H1 (cell line): Measurements from ENCODE around the gene RBM10. TPM values are rescaled to one million over a fixed set of nuclear protein-coding genes. Genes with fewer than 3 reads are reported as not detected.

Experiments used
- BRCA1 ChIP-seq: IDR thresholded peaks from 2 replicates; pipeline ENCODE4 v1.6.1; 2012; ENCODE audit warnings: low read depth, low read length, improper control_type of control experiment
- RNF2 ChIP-seq: fragments of 200-900, 300-1000 bp; sonication (generic); IDR thresholded peaks from 2 replicates; pipeline ENCODE4 v1.7.1; 2016; ENCODE audit warnings: borderline replicate concordance, low read depth, mild to moderate bottlenecking, antibody characterized with exemption, low read length; ENCODE audit not compliant: poor library complexity, severe bottlenecking; ENCODE audit errors: missing control alignments
- SIX5 ChIP-seq: IDR thresholded peaks from 2 replicates; pipeline ENCODE4 v1.6.1; 2011; ENCODE audit warnings: mild to moderate bottlenecking, low read depth, low read length
- USF2 ChIP-seq: IDR thresholded peaks from 2 replicates; pipeline ENCODE4 v1.6.1; 2011; ENCODE audit warnings: low read length, improper control_type of control experiment
- polyA plus RNA-seq, 7 experiments: library from polyadenylated mRNA; depleted of rRNA in 3 of 7; stranded (reverse) in 5 of 7; unstranded in 2 of 7; fragments of >200 nt in 5 of 7; fragments of 200-250 nt in 2 of 7; gene quantifications; 1 replicate in 5 of 7; 2 replicates in 1 of 7; 4 replicates in 1 of 7; pipeline versions ENCODE4 v1.2.1 to v1.2.3, GENCODE V29; 2011 to 2013; ENCODE audit warnings: missing spikeins in 2 of 7, mixed read lengths in 2 of 7
- total RNA-seq: library from RNA; stranded (reverse); fragmentation: NEBNext Ultra II Directional; extraction: Animal tissue kit (Norgen Biotek cat#: 25700); gene quantifications from 2 replicates; pipeline ENCODE4 v1.2.1, GENCODE V29; 2021

The RBM10 gene
- total and polyA plus RNA-seq, 2 of the 8 experiments (the other 6 are each of a cell fraction or from before 2014, with no cell fraction given): 35.7 to 64.0 TPM

DNA sequence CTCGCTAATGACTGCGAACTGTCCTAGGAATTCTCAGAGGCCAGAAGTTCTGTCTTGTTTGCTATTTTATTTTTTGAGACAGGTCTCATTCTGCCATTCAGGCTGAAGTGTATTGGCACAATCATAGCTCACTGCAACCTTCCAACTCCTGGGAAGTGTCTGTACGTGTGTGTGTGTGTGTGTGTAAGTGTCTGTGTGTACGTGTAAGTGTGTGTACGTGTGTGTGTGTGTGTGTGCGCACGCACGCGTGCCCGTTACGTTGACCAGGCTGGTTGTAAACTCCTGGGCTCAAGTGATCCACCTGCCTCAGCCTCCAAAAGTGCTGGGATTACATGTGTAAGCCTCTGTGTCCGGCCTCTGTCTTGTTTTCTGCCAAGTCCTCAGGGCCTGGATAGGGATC lies 63.1 kb downstream of the RBM10 start (continued):
- TF ChIP-seq USF2 (no peak), RNF2 (no peak), BRCA1 (no peak), SIX5 (no peak)
- TF ChIP-seq, all 59 proteins: peak for 0
